Stomach smooth muscle (tissue), 2 donors: ENCODE results near the gene SRGN.
"Not testable (repeated sequence)": the region's sequence is repeated elsewhere in the genome, so short reads cannot be mapped to it uniquely, and the experiment has no call there.

Experiments
- H3K27ac ChIP-seq: one replicate; pipeline ENCODE4 v1.7.0; 2013; ENCODE audit warnings: mild to moderate bottlenecking, low read length, inconsistent platforms
- H3K27me3 ChIP-seq, 2 donors: one replicate each; pipeline ENCODE4 v1.7.0; 2013; ENCODE audit warnings: low read length in 2 of 2; ENCODE audit not compliant: insufficient read depth in 2 of 2, control insufficient read depth in 1 of 2
- H3K36me3 ChIP-seq, 2 donors: one replicate each; pipeline ENCODE4 v1.7.0; 2013; ENCODE audit warnings: low read length in 2 of 2; ENCODE audit not compliant: control insufficient read depth in 2 of 2, insufficient read depth in 2 of 2
- H3K4me1 ChIP-seq: one replicate; pipeline ENCODE4 v1.7.0; 2013; ENCODE audit warnings: low read length; ENCODE audit not compliant: control insufficient read depth, insufficient read depth
- H3K4me3 ChIP-seq, 2 donors: one replicate each; pipeline ENCODE4 v1.7.0; 2013; ENCODE audit warnings: low read length in 2 of 2
- H3K9ac ChIP-seq, 2 donors: one replicate each; pipeline ENCODE4 v1.7.0; 2013; ENCODE audit warnings: low read length in 2 of 2, mild to moderate bottlenecking in 1 of 2
- H3K9me3 ChIP-seq, 2 donors: one replicate each; pipeline ENCODE4 v1.7.0; 2013; ENCODE audit warnings: low read length in 2 of 2; ENCODE audit not compliant: control insufficient read depth in 2 of 2
- donor health status: healthy.
- donor health status: Pancreatic carcinoma.

The SRGN gene

GRCh38 chr10:69087590-69088470 is at the start of gene SRGN:
Gene SRGN (plus strand): TSS chr10:69088103. CDS start chr10:69088158, 55 bp downstream.
- peak within 1 kb of the TSS; percentile 21 to 56 for H3K9ac ChIP-seq
- no peaks in the 10 kb centered on the region for H3K9me3 ChIP-seq
- peak within 1 kb of the TSS in 1 of 2 donors; percentile 35 for H3K4me3 ChIP-seq

GRCh38 chr10:69040904-69041303 is 47.0 kb upstream of the SRGN start:
- not testable (repeated sequence) for H3K9me3 ChIP-seq, H3K9ac ChIP-seq, H3K36me3 ChIP-seq, H3K4me3 ChIP-seq, H3K4me1 ChIP-seq, H3K27me3 ChIP-seq, H3K27ac ChIP-seq

More at GRCh38 chr10:69087590-69088470, at the start of gene SRGN:
- H3K27me3 ChIP-seq = peaks cover 0 to 2% of the 10 kb centered on the region in 2 donors
- peak within 1 kb of the TSS; percentile 25 for H3K27ac ChIP-seq
- no peaks in the 10 kb centered on the region for H3K4me1 ChIP-seq
- no peaks in the 10 kb centered on the region for H3K36me3 ChIP-seq

GRCh38 chr10:69042417-69042816 is 45.5 kb upstream of the SRGN start:
- Histone ChIP-seq H3K27ac (no peak overlapping the region), H3K36me3 (no peaks in the 10 kb centered on the region), H3K4me1 (no peaks in the 10 kb centered on the region), H3K4me3 (no peak overlapping the region), H3K27me3 (no peaks in the 10 kb centered on the region), H3K9me3 (no peaks in the 10 kb centered on the region), H3K9ac (no peak overlapping the region)

- Histone ChIP-seq H3K9ac (no peak overlapping the region), H3K4me3 (no peak overlapping the region), H3K9me3 (no peaks in the 10 kb centered on the region), H3K27ac (no peak overlapping the region), H3K36me3 (no peaks in the 10 kb centered on the region), H3K4me1 (no peaks in the 10 kb centered on the region), H3K27me3 (no peaks in the 10 kb centered on the region)
Measured at GRCh38 chr10:69042838-69043237, 45.1 kb upstream of the SRGN start.

- Histone ChIP-seq H3K27me3 (no peaks in the 10 kb centered on the region), H3K9ac (no peak overlapping the region), H3K27ac (no peak overlapping the region), H3K36me3 (no peaks in the 10 kb centered on the region), H3K9me3 (no peaks in the 10 kb centered on the region), H3K4me3 (no peak overlapping the region), H3K4me1 (no peaks in the 10 kb centered on the region)
Measured at GRCh38 chr10:69043931-69044531, 43.9 kb upstream of the SRGN start.

GRCh38 chr10:69044546-69044945 is 43.4 kb upstream of the SRGN start:
- H3K9me3 ChIP-seq = no peaks in the 10 kb centered on the region

GRCh38 chr10:69045441-69046300 is 42.2 kb upstream of the SRGN start:
- H3K4me3 ChIP-seq = no peak overlapping the region
- no peak overlapping the region for H3K9ac ChIP-seq
- H3K4me1 ChIP-seq = no peaks in the 10 kb centered on the region
- H3K36me3 ChIP-seq = no peaks in the 10 kb centered on the region
- H3K9me3 ChIP-seq = no peaks in the 10 kb centered on the region
- H3K27ac ChIP-seq = peak overlapping the region; percentile 18
- no peaks in the 10 kb centered on the region for H3K27me3 ChIP-seq

More at GRCh38 chr10:69044546-69044945, 43.4 kb upstream of the SRGN start:
- H3K27me3 ChIP-seq = no peaks in the 10 kb centered on the region
- no peak overlapping the region for H3K27ac ChIP-seq
- no peak overlapping the region for H3K9ac ChIP-seq
- no peak overlapping the region for H3K4me3 ChIP-seq
- H3K4me1 ChIP-seq = no peaks in the 10 kb centered on the region
- no peaks in the 10 kb centered on the region for H3K36me3 ChIP-seq

- Histone ChIP-seq H3K36me3 (no peaks in the 10 kb centered on the region), H3K27me3 (no peaks in the 10 kb centered on the region), H3K4me3 (no peak overlapping the region), H3K4me1 (no peaks in the 10 kb centered on the region), H3K9me3 (no peaks in the 10 kb centered on the region), H3K9ac (no peak overlapping the region), H3K27ac (no peak overlapping the region)
Measured at GRCh38 chr10:69047111-69047832, 40.6 kb upstream of the SRGN start.

- Histone ChIP-seq H3K4me1 (no peaks in the 10 kb centered on the region), H3K9ac (no peak overlapping the region), H3K36me3 (no peaks in the 10 kb centered on the region), H3K4me3 (no peak overlapping the region), H3K27me3 (no peaks in the 10 kb centered on the region), H3K9me3 (no peaks in the 10 kb centered on the region), H3K27ac (no peak overlapping the region)
Measured at GRCh38 chr10:69048103-69048502, 39.8 kb upstream of the SRGN start.

GRCh38 chr10:69049566-69049961 is 38.3 kb upstream of the SRGN start:
- Histone ChIP-seq H3K9me3 (no peaks in the 10 kb centered on the region), H3K27ac (no peak overlapping the region), H3K4me3 (no peak overlapping the region), H3K27me3 (no peaks in the 10 kb centered on the region), H3K36me3 (no peaks in the 10 kb centered on the region), H3K9ac (no peak overlapping the region), H3K4me1 (no peaks in the 10 kb centered on the region)
